GM12874 (cell line): ENCODE results near the gene SLC10A6.

Experiments
- TF ChIP-seq, protein P1 (sequence below): IDR thresholded peaks from 2 replicates; pipeline ENCODE4 v1.5.1; 2011; ENCODE audit warnings: low read depth, mild to moderate bottlenecking, control low read depth, low read length, moderate library complexity; ENCODE audit not compliant: insufficient read depth

Gene SLC10A6

GRCh38 chr4:86816501-86817273, 32.5 kb downstream of the SLC10A6 start:
- TF ChIP-seq, protein P1, sequence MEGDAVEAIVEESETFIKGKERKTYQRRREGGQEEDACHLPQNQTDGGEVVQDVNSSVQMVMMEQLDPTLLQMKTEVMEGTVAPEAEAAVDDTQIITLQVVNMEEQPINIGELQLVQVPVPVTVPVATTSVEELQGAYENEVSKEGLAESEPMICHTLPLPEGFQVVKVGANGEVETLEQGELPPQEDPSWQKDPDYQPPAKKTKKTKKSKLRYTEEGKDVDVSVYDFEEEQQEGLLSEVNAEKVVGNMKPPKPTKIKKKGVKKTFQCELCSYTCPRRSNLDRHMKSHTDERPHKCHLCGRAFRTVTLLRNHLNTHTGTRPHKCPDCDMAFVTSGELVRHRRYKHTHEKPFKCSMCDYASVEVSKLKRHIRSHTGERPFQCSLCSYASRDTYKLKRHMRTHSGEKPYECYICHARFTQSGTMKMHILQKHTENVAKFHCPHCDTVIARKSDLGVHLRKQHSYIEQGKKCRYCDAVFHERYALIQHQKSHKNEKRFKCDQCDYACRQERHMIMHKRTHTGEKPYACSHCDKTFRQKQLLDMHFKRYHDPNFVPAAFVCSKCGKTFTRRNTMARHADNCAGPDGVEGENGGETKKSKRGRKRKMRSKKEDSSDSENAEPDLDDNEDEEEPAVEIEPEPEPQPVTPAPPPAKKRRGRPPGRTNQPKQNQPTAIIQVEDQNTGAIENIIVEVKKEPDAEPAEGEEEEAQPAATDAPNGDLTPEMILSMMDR = no peak

- TF ChIP-seq, protein P1 = no peak
Observed at GRCh38 chr4:86815653-86816052, 33.5 kb downstream of the SLC10A6 start.

DNA sequence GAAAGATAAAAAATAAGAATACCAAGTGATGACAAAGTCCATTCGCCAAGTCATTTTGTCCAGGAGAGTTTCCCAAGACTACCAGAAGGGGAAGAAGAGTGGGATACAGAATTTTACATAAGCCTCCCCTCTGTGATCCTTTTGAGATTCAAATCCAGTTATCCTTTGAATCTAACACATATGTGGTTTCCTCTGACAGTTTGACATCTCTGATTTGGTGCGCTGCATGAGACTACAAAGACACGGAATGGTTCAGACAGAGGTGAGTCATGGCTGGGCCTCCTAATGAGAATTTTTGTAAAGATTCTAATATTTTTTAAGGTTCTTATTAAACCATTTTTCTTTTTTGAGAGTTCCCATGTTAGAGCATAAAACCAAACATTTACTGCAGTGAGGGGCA, 38.3 kb downstream of the SLC10A6 start:
- TF ChIP-seq, protein P1 = no peak

DNA sequence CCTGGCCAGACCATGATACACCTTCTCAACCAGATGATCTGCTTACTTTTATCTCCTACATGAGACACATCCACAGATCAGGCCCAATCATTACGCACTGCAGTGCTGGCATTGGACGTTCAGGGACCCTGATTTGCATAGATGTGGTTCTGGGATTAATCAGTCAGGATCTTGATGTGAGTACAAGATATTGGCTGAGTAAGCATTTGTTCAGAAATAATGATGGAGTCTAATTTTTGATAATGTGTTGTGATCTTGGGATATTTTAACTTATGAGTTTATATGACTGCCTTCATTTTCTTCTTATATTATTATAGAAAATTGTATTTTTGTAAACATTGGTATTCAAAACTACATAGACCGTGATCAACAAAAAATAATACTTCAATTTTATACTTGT, 39.4 kb downstream of the SLC10A6 start:
- TF ChIP-seq, protein P1 = no peak

DNA sequence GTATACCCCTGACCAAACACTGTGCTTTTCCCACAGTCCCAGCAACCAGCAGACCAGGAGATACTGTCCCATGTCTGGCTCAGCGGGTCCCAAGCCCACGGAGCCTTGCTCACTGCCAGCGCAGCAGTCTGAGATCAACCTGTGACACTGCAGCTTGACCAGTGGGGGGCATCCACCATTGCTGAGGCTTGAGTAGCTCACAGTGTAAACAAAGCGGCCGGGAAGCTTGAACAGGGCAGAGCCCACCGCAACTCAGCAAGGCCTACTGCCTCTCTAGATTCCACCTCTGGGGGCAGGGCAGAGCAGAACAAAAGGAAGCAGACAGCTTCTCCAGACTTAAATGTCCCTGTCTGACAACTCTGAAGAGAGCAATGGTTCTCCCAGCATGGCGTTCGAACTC, 58.1 kb downstream of the SLC10A6 start:
- TF ChIP-seq, protein P1 = peak; percentile 11; the same call in 1 of the 2 replicates

DNA sequence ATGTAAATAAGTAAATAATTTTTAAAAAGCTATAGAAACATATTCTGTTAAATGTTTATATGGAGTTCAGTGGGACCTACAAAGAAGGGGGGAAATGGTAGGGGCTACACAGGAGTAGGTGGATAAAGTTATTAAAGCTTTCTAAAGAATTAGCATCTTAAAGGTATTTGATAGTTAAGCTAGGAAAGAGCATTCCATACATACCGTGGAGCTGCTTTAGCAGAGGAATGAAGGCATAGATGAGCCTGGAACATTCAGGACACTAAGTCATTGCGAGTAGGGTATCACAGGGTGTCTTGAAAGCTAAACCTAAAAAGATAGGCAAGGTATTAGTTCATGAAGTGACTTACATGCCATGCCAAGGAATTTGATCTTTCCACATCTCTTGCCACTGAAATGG, 60.4 kb downstream of the SLC10A6 start:
- TF ChIP-seq, protein P1 = no peak

- TF ChIP-seq, protein P1 = no peak
Observed at GRCh38 chr4:86778175-86778574, 71.0 kb downstream of the SLC10A6 start.

- TF ChIP-seq, protein P1 = no peak
Observed at GRCh38 chr4:86775061-86775460, 74.1 kb downstream of the SLC10A6 start.
